T-helper 17 cell (primary cell): ENCODE results near the gene PLEKHA8. TPM values are rescaled to one million over a fixed set of nuclear protein-coding genes. Genes with fewer than 3 reads are reported as not detected.

Experiments
- ATAC-seq: fragments of 150-1000 bp; cut with Tn5 transposase; 2 replicates; pipeline ENCODE4 v1.10.0; 2021; ENCODE audit warnings: mild to moderate bottlenecking, moderate library complexity
- DNase-seq, 3 donors: peaks; one replicate each; pipeline versions ENCODE4 v3.0.0 to v3.0.0-alpha.2; 2020 to 2021
- H3K9me3 ChIP-seq: one replicate; pipeline ENCODE4 v1.7.0; 2013; ENCODE audit warnings: low read length, mild to moderate bottlenecking; ENCODE audit not compliant: control insufficient read depth, poor library complexity, severe bottlenecking
- H3K27ac Mint-ChIP-seq: one replicate; pipeline ENCODE4 v1.8.0; 2022; ENCODE audit warnings: mild to moderate bottlenecking, moderate library complexity, mixed read lengths
- H3K27me3 Mint-ChIP-seq: one replicate; pipeline ENCODE4 v1.8.0; 2022; ENCODE audit warnings: mixed read lengths
- H3K36me3 Mint-ChIP-seq: one replicate; pipeline ENCODE4 v1.8.0; 2022; ENCODE audit warnings: low read depth, mixed read lengths
- H3K4me1 Mint-ChIP-seq: one replicate; pipeline ENCODE4 v1.8.0; 2022; ENCODE audit warnings: mild to moderate bottlenecking, mixed read lengths
- H3K4me3 Mint-ChIP-seq: one replicate; pipeline ENCODE4 v1.8.0; 2022; ENCODE audit warnings: mild to moderate bottlenecking, moderate library complexity, mixed read lengths
- total RNA-seq, 4 donors: library from RNA in 2 of 4; stranded (reverse) in 2 of 4; gene quantifications; one replicate each; pipeline ENCODE4 v1.2.3 and lab custom pipeline; 2022 to 2026

Gene PLEKHA8, protein sequence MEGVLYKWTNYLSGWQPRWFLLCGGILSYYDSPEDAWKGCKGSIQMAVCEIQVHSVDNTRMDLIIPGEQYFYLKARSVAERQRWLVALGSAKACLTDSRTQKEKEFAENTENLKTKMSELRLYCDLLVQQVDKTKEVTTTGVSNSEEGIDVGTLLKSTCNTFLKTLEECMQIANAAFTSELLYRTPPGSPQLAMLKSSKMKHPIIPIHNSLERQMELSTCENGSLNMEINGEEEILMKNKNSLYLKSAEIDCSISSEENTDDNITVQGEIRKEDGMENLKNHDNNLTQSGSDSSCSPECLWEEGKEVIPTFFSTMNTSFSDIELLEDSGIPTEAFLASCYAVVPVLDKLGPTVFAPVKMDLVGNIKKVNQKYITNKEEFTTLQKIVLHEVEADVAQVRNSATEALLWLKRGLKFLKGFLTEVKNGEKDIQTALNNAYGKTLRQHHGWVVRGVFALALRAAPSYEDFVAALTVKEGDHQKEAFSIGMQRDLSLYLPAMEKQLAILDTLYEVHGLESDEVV
- total RNA-seq: 1 to 10 TPM; 5.9 to 7.6 TPM
- 18.9 to 32.8 reads per million in 2 donors for total RNA-seq (lab: John Stamatoyannopoulos, UW)

DNA sequence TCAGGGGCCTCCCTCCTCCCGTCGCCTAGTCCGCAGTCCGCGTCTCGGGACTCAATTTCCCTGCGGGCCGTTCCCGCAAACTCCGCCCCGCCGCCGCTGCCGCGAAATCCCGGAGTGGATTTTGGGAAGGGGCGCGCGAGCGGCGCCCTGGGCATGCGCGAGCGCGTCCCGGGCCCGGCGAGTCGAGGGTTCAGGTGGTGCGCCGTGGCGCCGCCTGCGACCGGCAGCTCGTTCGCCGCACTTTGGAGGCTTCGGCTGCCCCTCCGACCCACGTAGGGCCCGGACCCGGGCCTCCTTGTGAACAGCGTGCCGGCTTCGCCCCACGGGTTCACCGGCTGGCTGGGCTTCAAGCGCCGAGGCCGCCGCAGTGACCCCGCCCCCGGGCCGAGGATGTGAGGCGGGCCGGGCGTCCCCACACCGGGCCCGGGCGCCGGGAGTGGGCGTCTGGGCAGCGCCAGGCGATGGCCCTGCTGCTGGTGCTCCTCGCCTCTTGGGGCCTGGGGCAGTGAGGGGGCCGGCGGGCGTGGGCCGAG is at the start of gene PLEKHA8:
Gene PLEKHA8 (plus strand): TSS at position 197 of the 533 bp plus-strand sequence. CDS start 351 bp downstream, outside the sequence.
- ATAC-seq: peak; percentile 60
- H3K27me3 Mint-ChIP-seq: no peaks in the 10 kb centered on the region
- peaks cover 24% of the 10 kb centered on the region for H3K4me1 Mint-ChIP-seq
- H3K9me3 ChIP-seq: no peaks in the 10 kb centered on the region
- H3K36me3 Mint-ChIP-seq: no peaks in the 10 kb centered on the region
- peak; percentile 80 to 91 (median 84) for DNase-seq
- H3K4me3 Mint-ChIP-seq: no peak within 1 kb of the TSS
- peak within 1 kb of the TSS; percentile 87 for H3K27ac Mint-ChIP-seq

DNA sequence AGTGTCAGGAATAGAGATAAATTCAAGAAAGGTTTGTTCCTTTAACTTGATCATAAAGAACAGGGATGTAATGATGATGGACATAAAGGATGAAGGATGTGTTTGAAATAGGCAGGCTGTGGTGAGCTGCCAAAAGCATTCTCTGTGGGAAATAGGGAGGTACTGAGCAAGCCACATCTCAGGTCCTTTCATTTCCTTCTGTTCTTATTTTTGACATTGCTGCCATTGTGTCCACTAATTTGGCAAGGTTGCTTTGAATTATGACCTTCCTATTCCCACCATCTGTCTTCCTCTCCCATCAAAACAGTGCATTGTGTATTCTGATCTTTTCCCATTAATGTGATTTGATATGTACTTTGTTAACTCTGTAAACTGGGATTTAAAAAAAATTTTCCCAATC is 48.1 kb upstream of the PLEKHA8 start:
- no peaks in the 10 kb centered on the region for H3K9me3 ChIP-seq
- no peak for DNase-seq
- H3K27me3 Mint-ChIP-seq: peaks cover 53% of the 10 kb centered on the region
- H3K36me3 Mint-ChIP-seq: no peaks in the 10 kb centered on the region
- no peak for ATAC-seq
- H3K4me3 Mint-ChIP-seq: no peak overlapping the region
- H3K4me1 Mint-ChIP-seq: peaks cover 5% of the 10 kb centered on the region
- no peak overlapping the region for H3K27ac Mint-ChIP-seq

DNA sequence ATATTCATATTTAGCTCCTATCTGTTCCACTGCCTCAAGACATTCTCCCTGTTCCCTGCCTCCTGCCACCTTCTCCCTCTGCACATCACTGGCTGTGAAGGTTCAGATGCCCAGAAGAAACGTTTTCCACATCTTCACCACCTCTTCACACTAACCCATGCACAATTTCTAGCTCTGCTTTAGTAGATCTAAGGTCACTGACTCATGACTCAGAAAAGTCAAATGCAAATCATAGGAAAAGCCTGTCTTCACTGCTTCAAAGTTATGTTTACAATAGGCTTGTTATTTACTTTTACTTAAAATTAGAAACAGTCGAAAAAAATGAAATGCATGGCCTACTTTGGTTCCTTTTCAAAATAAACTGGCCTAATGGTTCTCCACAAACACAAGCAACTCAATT is 41.1 kb upstream of the PLEKHA8 start:
- no peaks in the 10 kb centered on the region for H3K9me3 ChIP-seq
- ATAC-seq: no peak
- Mint-ChIP-seq H3K4me1 (peaks cover 20% of the 10 kb centered on the region), H3K4me3 (no peak overlapping the region), H3K27me3 (peaks cover 61% of the 10 kb centered on the region), H3K36me3 (peaks cover 6% of the 10 kb centered on the region), H3K27ac (no peak overlapping the region)
- DNase-seq: no peak

DNA sequence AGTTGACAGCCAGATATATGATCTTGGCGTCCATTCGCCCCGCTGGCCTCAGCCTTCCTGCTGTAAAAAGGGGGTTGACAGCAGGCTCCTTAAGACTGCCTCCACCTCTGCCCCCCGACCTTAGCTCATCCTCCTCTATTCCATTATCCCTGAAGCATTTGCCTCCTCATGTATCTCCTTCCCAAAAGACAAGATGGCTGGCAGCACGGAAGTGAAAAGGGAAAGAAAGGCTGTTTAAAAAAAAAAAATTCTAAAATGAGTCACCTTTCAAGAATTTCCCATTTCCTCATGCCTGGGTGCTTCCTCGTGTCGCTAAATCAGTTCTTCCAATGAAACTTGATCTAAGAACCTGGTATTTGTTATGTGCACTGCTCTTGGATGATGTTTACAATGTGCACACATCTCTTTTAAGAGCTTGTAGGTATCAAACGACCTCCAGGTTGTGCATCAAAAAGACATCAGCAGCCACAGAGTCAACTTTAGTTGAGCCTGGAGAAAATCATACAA is 40.3 kb upstream of the PLEKHA8 start:
- no peak for ATAC-seq
- Mint-ChIP-seq H3K4me1 (peaks cover 20% of the 10 kb centered on the region), H3K4me3 (peak overlapping the region; percentile 87), H3K27me3 (peaks cover 61% of the 10 kb centered on the region), H3K27ac (peak overlapping the region; percentile 24), H3K36me3 (peaks cover 6% of the 10 kb centered on the region)
- H3K9me3 ChIP-seq: peaks cover 5% of the 10 kb centered on the region
- DNase-seq: no peak

DNA sequence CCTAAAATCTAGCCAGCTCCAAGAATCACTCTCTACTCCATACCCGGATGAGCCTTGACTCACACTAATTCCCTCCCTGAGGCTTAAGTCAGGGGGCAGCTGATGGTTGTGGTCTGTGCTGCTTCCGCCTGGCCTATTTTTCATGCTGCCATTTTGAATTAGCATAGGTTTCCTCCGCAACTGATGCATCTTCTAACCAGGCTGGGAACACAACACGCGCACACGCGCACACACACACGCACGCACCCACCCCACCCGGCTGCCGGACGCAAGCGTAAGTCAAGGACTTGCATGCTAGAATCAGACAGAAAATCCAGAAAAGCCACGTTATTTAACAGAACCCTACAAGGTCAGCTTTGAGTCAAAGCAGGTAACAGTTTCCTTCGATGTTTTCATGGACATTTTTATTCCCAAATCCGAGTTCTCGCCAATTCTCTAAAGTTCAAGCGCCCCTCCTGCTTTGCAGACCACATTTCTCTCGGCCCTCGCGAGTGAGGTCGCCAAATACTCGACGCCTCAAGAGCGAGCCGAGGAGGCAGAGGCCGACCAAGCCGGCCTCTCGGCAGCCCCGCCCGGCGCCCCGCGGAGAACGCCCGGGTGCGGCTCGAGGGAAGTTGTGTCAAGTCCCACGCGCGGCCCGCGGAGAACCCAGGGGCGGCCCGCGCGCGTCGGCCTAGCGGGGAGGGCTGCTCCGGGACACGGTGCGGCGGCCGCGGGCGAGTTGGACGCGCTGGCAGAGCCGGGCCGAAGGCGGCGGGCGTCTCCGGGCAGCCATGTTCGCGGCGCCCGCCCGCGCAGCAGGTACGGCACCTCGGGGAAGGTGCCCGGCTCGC is 39.6 kb upstream of the PLEKHA8 start:
- H3K4me3 Mint-ChIP-seq: peak overlapping the region; percentile 87
- peaks cover 5% of the 10 kb centered on the region for H3K9me3 ChIP-seq
- DNase-seq (peak in 2 of 3 donors; percentile 11 to 14), ATAC-seq (peak; percentile 58)
- H3K27me3 Mint-ChIP-seq: peaks cover 58% of the 10 kb centered on the region
- H3K36me3 Mint-ChIP-seq: peaks cover 6% of the 10 kb centered on the region
- peak overlapping the region; percentile 24 for H3K27ac Mint-ChIP-seq
- peaks cover 19% of the 10 kb centered on the region for H3K4me1 Mint-ChIP-seq

DNA sequence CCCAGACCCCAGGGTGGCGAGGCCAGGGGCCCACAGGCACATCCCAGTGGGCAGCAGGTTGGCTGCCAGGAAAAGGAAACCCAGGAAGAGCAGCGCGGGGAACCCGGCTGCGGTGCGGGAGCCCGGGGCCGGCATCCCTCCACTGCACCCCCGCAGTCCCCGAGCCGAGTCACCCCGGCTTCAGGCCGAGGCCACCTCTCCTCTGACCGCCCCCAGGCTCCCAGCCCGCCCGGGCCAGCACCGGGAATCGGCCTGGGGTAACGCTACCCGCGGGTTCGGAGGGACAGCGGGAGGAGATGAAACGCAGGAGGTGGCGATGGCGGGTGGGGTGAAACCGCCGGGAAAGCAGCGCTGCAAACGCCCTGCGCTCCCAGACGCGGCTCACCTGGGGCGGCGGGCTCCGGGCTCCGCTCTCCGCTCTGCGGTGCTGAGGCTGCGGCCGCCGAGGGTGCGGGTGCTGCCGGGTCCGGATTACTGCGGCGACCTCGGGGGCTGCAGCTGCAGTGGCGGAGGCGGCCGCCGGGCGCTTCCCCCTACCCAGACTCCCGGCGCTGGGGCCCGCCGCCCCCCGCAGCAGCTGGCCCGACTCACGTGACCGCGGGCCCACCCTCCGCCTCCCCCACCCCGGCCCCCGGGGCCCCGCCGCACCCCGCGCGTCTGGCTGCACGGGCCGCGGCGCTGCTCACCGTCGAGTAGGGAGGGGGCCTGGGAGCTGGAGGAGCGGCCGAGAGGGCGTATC is 38.8 kb upstream of the PLEKHA8 start, which contains the start of gene SCRN1:
Gene SCRN1 (minus strand): TSS at position 545 of the 739 bp plus-strand sequence. CDS start 20,734 bp downstream, outside the sequence.
- peak within 1 kb of the TSS; percentile 87 for H3K4me3 Mint-ChIP-seq
- DNase-seq (peak in 2 of 3 donors; percentile 7 to 13), ATAC-seq (peak; percentile 53)
- H3K36me3 Mint-ChIP-seq: peaks cover 6% of the 10 kb centered on the region
- no peak within 1 kb of the TSS for H3K27ac Mint-ChIP-seq
- H3K9me3 ChIP-seq: peaks cover 5% of the 10 kb centered on the region
- peaks cover 17% of the 10 kb centered on the region for H3K4me1 Mint-ChIP-seq
- H3K27me3 Mint-ChIP-seq: peaks cover 54% of the 10 kb centered on the region

DNA sequence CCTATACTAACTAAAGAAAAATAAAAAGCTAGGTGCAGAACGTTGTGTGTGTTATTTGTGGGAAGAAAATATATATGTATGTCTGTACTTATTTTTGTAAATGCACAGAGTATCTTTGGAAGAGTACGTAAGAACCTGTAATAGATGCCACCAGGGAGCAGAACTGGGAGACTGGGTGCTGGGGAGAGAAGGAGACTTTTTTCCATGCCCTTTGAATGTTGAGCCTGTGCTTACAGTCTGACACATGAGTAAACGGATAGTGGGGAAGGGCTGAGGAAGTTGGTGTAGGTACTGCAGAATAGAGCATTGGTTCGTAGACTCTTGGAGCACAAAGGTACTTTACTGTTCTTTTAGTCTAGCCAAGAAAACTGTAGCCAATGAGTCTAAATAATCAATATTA is 37.3 kb upstream of the PLEKHA8 start:
- ATAC-seq (no peak), DNase-seq (no peak)
- peaks cover 2% of the 10 kb centered on the region for H3K36me3 Mint-ChIP-seq
- peak overlapping the region; percentile 47 for H3K4me3 Mint-ChIP-seq
- H3K27me3 Mint-ChIP-seq: peaks cover 46% of the 10 kb centered on the region
- H3K9me3 ChIP-seq: peaks cover 5% of the 10 kb centered on the region
- H3K27ac Mint-ChIP-seq: no peak overlapping the region
- H3K4me1 Mint-ChIP-seq: peaks cover 12% of the 10 kb centered on the region

DNA sequence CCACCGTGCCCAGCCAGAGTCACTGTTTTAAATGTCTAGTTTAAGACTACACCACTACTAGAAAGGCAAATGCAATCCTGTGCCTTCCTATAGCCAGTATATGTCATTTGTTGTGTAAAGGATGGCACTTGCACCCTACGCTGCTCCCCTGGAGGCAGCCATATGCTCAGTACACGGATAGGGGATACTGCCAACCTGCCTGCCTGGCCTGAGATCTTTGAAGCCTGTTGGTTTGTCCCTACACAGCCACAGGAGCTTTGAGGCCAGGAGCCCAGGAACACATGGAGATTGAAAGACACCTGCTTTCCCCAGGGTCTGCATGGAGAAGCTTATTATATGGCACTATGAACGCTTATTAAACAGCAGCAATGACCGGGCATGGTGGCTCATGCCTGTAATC is 36.3 kb upstream of the PLEKHA8 start:
- Mint-ChIP-seq H3K4me3 (no peak overlapping the region), H3K27me3 (peaks cover 43% of the 10 kb centered on the region), H3K36me3 (peaks cover 2% of the 10 kb centered on the region), H3K27ac (no peak overlapping the region), H3K4me1 (peaks cover 11% of the 10 kb centered on the region)
- ATAC-seq (no peak), DNase-seq (no peak)
- H3K9me3 ChIP-seq: peaks cover 6% of the 10 kb centered on the region

DNA sequence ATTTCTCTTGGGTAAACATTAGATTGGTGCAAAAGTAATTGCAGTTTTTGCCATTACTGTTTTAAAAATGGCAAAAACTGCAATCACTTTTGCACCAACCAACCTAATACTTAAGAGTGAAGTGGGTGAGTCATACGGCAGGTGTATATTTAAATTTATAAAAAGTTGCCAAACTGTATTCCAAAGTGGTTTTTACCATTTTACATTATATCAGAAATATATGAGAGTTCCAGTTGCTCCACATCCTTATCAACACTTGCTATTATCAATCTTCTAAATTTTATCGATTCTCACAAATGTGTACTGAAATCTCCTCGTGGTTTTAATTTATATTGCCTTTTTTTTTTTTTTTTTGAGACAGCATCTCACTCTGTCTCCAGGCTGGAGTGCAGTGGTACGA is 35.1 kb upstream of the PLEKHA8 start:
- no peak overlapping the region for H3K4me3 Mint-ChIP-seq
- ATAC-seq (no peak), DNase-seq (no peak)
- H3K27ac Mint-ChIP-seq: no peak overlapping the region
- peaks cover 9% of the 10 kb centered on the region for H3K4me1 Mint-ChIP-seq
- peaks cover 8% of the 10 kb centered on the region for H3K9me3 ChIP-seq
- H3K36me3 Mint-ChIP-seq: no peaks in the 10 kb centered on the region
- H3K27me3 Mint-ChIP-seq: peaks cover 33% of the 10 kb centered on the region

DNA sequence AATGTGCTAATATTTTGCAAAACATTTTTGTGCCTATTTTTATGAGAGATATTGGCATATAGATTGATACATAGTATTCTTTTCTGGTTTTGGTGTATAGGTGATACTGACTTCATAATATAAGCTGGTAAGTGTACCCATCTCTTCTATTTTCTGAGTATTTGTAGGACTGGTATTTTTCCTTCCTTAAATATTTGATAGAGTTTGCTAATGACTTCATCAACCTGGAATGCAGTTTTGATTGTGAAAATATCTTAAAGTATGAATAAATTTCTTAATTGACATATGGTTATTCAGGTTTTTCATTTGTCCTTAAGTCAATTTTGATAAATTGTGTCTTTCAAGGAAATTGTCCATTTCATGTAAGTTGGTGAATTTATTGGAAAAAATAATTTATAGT is 32.6 kb upstream of the PLEKHA8 start:
- no peak overlapping the region for H3K4me3 Mint-ChIP-seq
- H3K27me3 Mint-ChIP-seq: peaks cover 39% of the 10 kb centered on the region
- H3K4me1 Mint-ChIP-seq: peaks cover 5% of the 10 kb centered on the region
- H3K36me3 Mint-ChIP-seq: peaks cover 4% of the 10 kb centered on the region
- ATAC-seq (no peak), DNase-seq (no peak)
- no peak overlapping the region for H3K27ac Mint-ChIP-seq
- H3K9me3 ChIP-seq: peaks cover 8% of the 10 kb centered on the region

DNA sequence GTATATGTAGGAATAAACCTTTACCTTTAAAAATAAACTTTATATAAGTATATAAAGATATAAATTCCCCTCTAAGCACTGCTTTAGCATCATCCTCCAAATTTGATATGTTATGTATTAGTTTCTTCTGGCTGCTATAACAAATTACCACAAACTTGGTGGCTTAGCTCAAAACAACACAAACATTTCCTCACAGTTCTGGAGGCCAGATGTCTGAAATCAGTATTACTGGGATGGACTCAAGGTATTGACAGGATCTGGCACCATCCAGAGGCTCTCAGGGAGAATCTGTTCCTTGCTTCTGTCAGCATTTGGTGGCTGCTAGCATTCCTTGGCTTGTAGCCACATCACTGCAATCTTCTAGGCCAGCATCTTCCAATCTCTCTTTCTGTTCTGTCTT is 31.9 kb upstream of the PLEKHA8 start:
- Mint-ChIP-seq H3K4me3 (no peak overlapping the region), H3K27ac (no peak overlapping the region), H3K27me3 (peaks cover 36% of the 10 kb centered on the region), H3K4me1 (peaks cover 2% of the 10 kb centered on the region), H3K36me3 (peaks cover 4% of the 10 kb centered on the region)
- H3K9me3 ChIP-seq: peaks cover 8% of the 10 kb centered on the region
- no peak for DNase-seq
- ATAC-seq: no peak

DNA sequence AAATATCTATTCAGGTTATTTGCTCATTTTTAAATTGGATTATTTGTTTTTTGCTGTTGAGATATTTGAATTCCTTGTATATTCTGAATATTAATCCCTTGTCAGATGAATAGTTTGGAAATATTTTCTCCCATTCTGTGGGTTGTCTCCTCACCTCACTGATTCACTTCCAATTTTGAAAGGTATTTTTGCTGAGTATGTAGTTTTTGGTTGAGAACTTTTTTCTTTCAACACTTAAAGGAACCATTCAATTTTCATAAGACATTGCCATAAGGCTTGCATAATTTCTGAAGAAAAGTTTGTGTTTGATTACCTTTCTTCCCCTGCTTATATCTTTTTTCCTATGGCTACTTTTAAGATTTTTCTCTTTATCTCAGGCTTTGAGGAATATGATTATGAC is 29.7 kb upstream of the PLEKHA8 start:
- Mint-ChIP-seq H3K36me3 (peaks cover 4% of the 10 kb centered on the region), H3K4me1 (peaks cover 2% of the 10 kb centered on the region), H3K4me3 (no peak overlapping the region), H3K27me3 (peaks cover 32% of the 10 kb centered on the region), H3K27ac (no peak overlapping the region)
- peaks cover 3% of the 10 kb centered on the region for H3K9me3 ChIP-seq
- DNase-seq (no peak), ATAC-seq (no peak)
